RWPE2 (cell line): ENCODE measurements around the gene FAM25G.

Source experiments
- ATAC-seq: fragments of 200-7000 bp; cut with Tn5 transposase; 3 replicates; pipeline ENCODE4 v1.9.1; 2021; ENCODE audit warnings: low read depth
- DNase-seq: peaks from one replicate; pipeline ENCODE4 v3.0.0-alpha.2; 2020; ENCODE audit warnings: low spot score
- H3K27ac ChIP-seq: fragments of 450-650 bp; 2 replicates; pipeline ENCODE4 v1.5.1; 2017; ENCODE audit warnings: mild to moderate bottlenecking; ENCODE audit not compliant: poor library complexity, severe bottlenecking
- H3K27me3 ChIP-seq: fragments of 250-450 bp; sonication (Bioruptor Pico); 2 replicates; pipeline ENCODE4 v1.5.1; 2021; ENCODE audit warnings: mild to moderate bottlenecking, moderate library complexity; ENCODE audit not compliant: insufficient read depth, poor library complexity, severe bottlenecking
- H3K36me3 ChIP-seq: fragments of 250-450 bp; sonication (Bioruptor Pico); 2 replicates; pipeline ENCODE4 v1.5.1; 2020; ENCODE audit warnings: low read depth, mild to moderate bottlenecking, moderate library complexity
- H3K4me1 ChIP-seq: fragments of 250-450 bp; sonication (Bioruptor Pico); 2 replicates; pipeline ENCODE4 v1.5.1; 2021; ENCODE audit warnings: mild to moderate bottlenecking, moderate library complexity; ENCODE audit not compliant: insufficient read depth, poor library complexity, severe bottlenecking
- H3K4me3 ChIP-seq: fragments of 250-450 bp; sonication (Bioruptor Pico); 2 replicates; pipeline ENCODE4 v1.5.1; 2021; ENCODE audit warnings: mild to moderate bottlenecking, moderate library complexity; ENCODE audit not compliant: severe bottlenecking
- H3K9me3 ChIP-seq: fragments of 250-450 bp; sonication (Bioruptor Pico); 2 replicates; pipeline ENCODE4 v1.5.1; 2021; ENCODE audit warnings: mild to moderate bottlenecking, moderate library complexity; ENCODE audit not compliant: severe bottlenecking
- CTCF ChIP-seq: fragments of 450-650 bp; IDR thresholded peaks from one replicate; pipeline ENCODE4 v1.5.1; 2017; ENCODE audit warnings: mild to moderate bottlenecking, moderate library complexity; ENCODE audit not compliant: poor library complexity, severe bottlenecking

Gene FAM25G

GRCh38 chr10:47450442-47450841 is 41.1 kb downstream of the FAM25G start:
- ATAC-seq (no peak), DNase-seq (no peak)
- TF ChIP-seq CTCF = no peak
- no peak overlapping the region for H3K4me3 ChIP-seq
- no peaks in the 10 kb centered on the region for H3K36me3 ChIP-seq
- no peaks in the 10 kb centered on the region for H3K9me3 ChIP-seq
- H3K27ac ChIP-seq = no peak overlapping the region
- H3K27me3 ChIP-seq = no peaks in the 10 kb centered on the region
- H3K4me1 ChIP-seq = no peaks in the 10 kb centered on the region

- no peak for TF ChIP-seq CTCF
- DNase-seq = no peak
- ATAC-seq = no peak
These were observed 41.5 kb downstream of the FAM25G start for GRCh38 chr10:47449979-47450378.

GRCh38 chr10:47449102-47449978 is 42.2 kb downstream of the FAM25G start:
- Histone ChIP-seq H3K27me3 (no peaks in the 10 kb centered on the region), H3K27ac (no peak overlapping the region), H3K9me3 (no peaks in the 10 kb centered on the region), H3K4me3 (no peak overlapping the region), H3K4me1 (no peaks in the 10 kb centered on the region), H3K36me3 (no peaks in the 10 kb centered on the region)
- TF ChIP-seq CTCF = no peak
- peak; percentile 30; the same call in 2 of the 3 replicates for ATAC-seq
- no peak for DNase-seq

More at GRCh38 chr10:47449979-47450378, 41.5 kb downstream of the FAM25G start:
- H3K9me3 ChIP-seq = no peaks in the 10 kb centered on the region
- H3K4me3 ChIP-seq = no peak overlapping the region
- no peaks in the 10 kb centered on the region for H3K36me3 ChIP-seq
- H3K27me3 ChIP-seq = no peaks in the 10 kb centered on the region
- H3K27ac ChIP-seq = no peak overlapping the region
- H3K4me1 ChIP-seq = no peaks in the 10 kb centered on the region

- H3K36me3 ChIP-seq = no peaks in the 10 kb centered on the region
- no peak overlapping the region for H3K27ac ChIP-seq
- TF ChIP-seq CTCF = no peak
- no peaks in the 10 kb centered on the region for H3K9me3 ChIP-seq
- ATAC-seq (no peak), DNase-seq (no peak)
- H3K27me3 ChIP-seq = no peaks in the 10 kb centered on the region
- H3K4me1 ChIP-seq = no peaks in the 10 kb centered on the region
- H3K4me3 ChIP-seq = no peak overlapping the region
These were observed 43.8 kb downstream of the FAM25G start for GRCh38 chr10:47447705-47448104.

- H3K27ac ChIP-seq = no peak overlapping the region
- H3K4me3 ChIP-seq = no peak overlapping the region
- DNase-seq (no peak), ATAC-seq (no peak)
- no peaks in the 10 kb centered on the region for H3K9me3 ChIP-seq
- TF ChIP-seq CTCF = no peak
- no peaks in the 10 kb centered on the region for H3K27me3 ChIP-seq
- no peaks in the 10 kb centered on the region for H3K4me1 ChIP-seq
- H3K36me3 ChIP-seq = no peaks in the 10 kb centered on the region
These were observed 44.3 kb downstream of the FAM25G start for GRCh38 chr10:47447209-47447608.
